GM21360 (cell line): Measurements from ENCODE around the gene PNMT.

Experiments used
- ATAC-seq: cut with Tn5 transposase; IDR thresholded peaks from one replicate; pipeline ENCODE4 v1.9.1; 2021; ENCODE audit warnings: mild to moderate bottlenecking, moderate library complexity; ENCODE audit not compliant: unreplicated experiment

PNMT gene, protein sequence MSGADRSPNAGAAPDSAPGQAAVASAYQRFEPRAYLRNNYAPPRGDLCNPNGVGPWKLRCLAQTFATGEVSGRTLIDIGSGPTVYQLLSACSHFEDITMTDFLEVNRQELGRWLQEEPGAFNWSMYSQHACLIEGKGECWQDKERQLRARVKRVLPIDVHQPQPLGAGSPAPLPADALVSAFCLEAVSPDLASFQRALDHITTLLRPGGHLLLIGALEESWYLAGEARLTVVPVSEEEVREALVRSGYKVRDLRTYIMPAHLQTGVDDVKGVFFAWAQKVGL

GRCh38 chr17:39667945-39668924, at the start of gene PNMT:
TSS of gene PNMT (plus strand) at chr17:39668453. CDS start at chr17:39668476, 23 bp downstream.
- no peak for ATAC-seq

DNA sequence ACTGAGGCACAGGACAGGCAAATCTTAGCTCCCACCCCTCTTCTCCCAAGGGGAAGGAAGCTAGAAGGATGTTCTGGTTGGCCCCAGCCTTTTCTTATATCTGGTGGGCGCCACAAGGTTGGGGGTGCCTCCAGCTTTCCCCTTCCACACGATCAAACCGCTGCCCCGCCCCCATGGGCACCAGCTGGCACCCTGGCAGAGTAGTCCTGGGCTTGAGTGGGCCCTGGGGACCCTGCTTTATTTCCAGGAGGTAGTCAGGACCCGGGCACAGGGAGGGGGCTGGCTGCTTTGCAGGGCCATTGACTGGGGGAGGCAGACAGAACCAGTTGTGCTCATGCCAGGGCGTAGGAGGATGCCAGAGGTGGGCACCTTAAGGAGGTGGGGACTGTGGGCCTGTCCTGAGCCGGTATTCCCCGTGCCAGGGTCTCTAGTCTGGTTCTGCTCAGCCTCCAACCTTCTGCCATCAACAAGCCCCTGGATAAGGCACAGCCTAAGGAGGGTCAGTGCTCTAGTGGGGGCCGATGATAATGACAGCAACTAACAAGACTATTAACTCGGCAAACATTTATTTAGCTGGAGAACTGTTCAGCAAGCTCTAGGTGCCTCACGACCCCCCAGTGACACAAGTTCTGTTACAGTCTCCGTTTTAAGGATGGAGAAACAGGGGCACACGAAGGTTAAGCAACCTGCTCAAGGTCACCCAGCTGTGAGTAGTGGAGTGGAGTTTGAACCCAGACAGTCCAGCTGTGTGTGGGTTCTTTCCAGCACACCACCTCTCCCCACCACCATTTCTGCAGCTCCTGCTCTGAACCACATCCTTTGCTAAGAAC, 49.1 kb upstream of the PNMT start:
- ATAC-seq: no peak

GRCh38 chr17:39619786-39620101, 48.5 kb upstream of the PNMT start:
- ATAC-seq: no peak

GRCh38 chr17:39621523-39622379, 46.5 kb upstream of the PNMT start:
- no peak for ATAC-seq

- no peak for ATAC-seq
Observed at GRCh38 chr17:39622380-39623006, 45.8 kb upstream of the PNMT start.

GRCh38 chr17:39623356-39623950, 44.8 kb upstream of the PNMT start:
- ATAC-seq: no peak

DNA sequence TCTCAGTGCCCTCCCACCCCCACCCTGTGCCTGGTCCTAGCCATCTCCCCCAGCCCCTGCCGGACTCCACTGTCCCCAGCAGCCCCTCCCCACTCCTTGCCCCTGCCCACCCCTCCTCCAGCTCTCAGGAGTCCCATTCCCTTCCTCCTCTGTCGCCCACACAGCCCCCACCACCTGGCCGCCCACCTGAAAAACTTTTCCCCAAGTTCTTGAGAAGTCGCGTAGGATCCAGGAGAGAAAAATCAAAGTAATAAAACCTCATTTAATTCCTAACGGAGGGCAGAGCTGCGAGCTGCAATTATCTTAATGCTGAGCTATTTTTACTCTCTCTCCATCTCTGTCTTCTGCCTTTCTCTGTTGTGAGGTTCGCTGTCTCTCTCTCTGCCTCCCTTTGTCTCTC, 43.9 kb upstream of the PNMT start:
- no peak for ATAC-seq

DNA sequence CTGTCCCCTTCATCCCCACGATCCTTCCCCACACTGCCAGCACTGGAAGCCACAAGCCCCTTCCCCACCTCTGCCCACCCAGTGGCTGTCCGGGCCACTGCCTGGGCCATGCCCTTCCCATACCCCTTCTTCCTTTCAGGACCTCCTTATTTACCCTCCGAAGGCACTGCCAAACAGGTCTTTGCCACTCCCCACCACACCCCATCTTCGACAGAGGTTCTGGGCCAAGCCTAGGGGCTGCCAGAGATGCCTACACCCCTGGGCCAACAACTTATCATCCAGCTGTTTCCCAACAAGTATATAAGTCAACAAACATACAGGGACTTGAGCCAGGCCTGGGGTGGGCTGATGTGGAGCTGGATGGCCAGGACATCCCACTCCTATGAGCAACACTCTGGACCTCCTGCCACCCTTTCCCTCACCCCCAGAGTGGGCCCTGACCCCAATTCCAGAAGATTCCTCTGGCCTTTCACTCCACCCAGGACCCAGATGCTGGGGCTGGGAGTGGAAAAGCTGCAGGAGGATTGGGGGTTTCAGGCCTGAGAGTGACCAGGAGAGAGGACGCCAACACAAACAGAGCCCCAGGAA, 43.0 kb upstream of the PNMT start:
- no peak for ATAC-seq

DNA sequence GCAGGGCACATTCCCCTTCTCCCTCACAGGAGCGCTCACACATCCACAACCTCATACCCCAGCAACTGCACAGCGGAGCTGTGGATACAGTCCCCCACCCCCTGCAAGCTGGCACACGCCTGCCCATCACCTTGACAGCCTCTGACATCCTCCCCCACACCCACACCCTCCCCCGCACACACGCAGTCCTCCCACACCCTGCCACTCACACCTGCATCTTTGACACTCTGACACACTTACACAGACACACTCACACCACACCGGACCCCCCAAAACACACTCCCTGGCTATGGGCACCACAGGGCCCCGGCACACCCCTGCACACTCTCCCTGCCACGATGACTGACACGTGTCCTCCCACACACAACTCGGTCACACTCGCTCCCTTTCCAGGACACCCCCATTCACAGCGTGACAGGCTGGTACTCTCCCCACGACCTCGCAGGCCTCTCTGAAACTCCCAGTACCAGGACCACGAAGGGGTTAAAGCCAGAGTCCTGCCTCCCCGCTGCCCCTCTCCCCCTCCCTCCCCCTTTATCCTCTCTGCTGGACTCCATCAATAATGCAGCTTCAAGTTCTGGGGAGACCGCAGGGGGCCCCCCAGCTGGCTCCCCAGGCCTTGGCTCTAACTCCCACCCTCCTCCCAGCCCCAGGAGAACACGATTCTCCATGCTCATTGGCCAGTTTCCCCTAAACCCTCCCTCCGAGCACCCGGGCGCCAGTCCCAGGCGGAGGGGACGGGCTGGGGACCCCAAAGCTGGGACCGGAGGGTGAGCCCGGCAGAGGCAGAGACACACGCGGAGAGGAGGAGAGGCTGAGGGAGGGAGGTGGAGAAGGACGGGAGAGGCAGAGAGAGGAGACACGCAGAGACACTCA, 41.8 kb upstream of the PNMT start, which contains the start of gene PPP1R1B:
PPP1R1B (plus strand) TSS at position 782 of the 876 bp plus-strand sequence. CDS start 441 bp downstream, outside the sequence.
- ATAC-seq: no peak

DNA sequence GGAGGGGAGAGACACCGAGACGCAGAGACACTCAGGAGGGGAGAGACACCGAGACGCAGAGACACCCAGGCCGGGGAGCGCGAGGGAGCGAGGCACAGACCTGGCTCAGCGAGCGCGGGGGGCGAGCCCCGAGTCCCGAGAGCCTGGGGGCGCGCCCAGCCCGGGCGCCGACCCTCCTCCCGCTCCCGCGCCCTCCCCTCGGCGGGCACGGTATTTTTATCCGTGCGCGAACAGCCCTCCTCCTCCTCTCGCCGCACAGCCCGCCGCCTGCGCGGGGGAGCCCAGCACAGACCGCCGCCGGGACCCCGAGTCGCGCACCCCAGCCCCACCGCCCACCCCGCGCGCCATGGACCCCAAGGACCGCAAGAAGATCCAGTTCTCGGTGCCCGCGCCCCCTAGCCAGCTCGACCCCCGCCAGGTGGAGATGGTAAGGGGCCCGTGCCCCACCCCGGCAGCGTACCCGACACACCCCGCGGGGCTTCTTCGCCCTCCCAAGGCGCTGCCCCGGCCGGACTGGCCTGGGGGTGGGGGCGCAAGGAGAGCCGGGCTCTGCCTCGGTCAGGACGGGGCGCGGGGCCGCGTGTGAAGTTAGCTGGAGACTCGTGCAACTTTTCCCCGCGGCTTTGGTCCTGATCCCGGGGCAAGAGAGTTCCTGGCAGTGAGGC, 41.1 kb upstream of the PNMT start:
- ATAC-seq: no peak

DNA sequence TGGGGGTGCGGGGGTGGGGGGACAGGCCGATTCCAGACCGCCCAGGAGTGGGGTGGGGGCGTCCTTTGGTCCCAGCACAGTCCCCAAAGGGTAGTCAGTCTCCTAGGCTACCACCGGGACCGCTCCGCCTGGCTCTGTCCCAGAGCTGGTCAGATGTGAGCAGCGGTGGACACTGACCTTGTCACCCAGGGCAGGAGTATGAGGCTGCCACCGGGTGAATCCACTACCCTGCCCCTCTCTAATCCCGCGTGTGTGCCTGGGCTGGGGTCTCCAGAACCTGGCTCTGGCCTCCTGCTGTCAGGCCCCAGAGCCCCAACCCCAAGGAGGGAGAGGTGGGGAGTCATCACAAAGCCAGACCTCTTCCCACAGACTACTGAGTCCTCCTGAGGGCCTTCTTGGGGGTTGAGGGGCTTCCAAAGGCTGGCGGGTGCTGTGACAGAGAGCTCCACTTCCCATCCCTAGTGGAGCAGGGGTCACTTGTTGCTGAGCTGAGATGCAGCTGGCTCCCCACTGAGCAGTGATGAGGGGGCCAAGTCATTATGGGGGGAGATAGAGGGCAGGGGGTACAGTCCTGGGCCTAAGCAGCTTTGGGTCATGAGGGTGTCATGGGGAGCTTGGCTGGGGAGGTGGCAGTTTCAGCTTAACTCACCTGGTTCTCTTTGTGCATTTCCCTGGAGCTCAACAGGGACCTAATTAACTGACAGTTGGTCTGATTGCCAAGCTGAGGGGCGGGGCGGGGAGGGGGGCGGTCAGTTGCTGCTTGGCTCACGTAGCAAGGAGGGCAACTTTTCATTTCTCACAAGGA, 40.3 kb upstream of the PNMT start:
- no peak for ATAC-seq

GRCh38 chr17:39628655-39629493, 39.4 kb upstream of the PNMT start:
- no peak for ATAC-seq

GRCh38 chr17:39629494-39629880, 38.8 kb upstream of the PNMT start:
- no peak for ATAC-seq

DNA sequence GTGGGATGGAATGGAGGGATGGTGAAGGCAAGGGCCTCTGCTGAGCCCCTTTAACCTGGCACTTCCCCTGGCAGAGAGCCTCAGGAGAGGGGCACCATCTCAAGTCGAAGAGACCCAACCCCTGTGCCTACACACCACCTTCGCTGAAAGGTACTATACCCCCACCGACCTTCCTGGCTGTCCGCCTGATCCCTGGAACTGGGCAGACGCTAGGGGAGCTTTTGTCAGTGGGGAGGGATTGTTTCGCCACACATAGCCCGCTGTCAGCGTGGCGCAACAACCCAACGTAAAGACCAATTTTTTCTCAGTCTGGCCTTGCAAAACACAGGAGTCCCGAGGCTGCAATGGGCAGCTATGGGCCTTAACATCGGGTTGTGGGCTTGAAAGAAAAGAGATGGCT, 38.4 kb upstream of the PNMT start:
- ATAC-seq: no peak

DNA sequence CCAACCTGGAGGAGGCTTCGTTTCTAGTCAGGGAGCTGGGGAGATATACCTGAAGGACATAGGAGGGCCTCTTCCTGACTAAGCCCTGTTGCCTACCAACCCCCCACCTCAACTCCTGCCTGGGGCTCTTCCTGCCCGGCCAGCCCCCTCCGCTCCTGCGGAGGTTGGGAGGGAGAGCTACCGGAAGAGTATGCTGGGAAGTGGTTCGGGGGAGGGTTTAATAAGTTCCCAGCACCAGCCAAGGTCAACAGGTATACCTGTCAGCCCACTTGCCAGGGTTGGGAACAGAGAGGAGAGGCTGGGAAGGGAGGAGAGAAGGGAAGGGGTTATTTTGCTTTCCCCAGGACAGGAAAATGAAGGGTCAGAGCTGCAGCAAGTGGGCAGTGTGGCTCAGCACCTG, 36.9 kb upstream of the PNMT start:
- ATAC-seq: no peak
